Endometrial microvascular endothelial cells (primary cell): ENCODE results near the gene PCDHGA8. TPM values are rescaled to one million over a fixed set of nuclear protein-coding genes. Genes with fewer than 3 reads are reported as not detected.
"Not testable (repeated sequence)": the region's sequence is repeated elsewhere in the genome, so short reads cannot be mapped to it uniquely, and the experiment has no call there.

Experiments
- in situ Hi-C: cut with HindIII; loops from 2 replicates; pipeline ENCODE4 v1.10.0; 2017; ENCODE audit warnings: low sequenced_read_pairs, low pct_unique_long_range_greater_than_20kb; ENCODE audit errors: inconsistent ontology term
- total RNA-seq: library from RNA; depleted of rRNA; stranded (reverse); fragments of >200 nt; gene quantifications from one replicate; pipeline ENCODE4 v1.2.3, GENCODE V29; 2015; ENCODE audit errors: inconsistent ontology term

Gene PCDHGA8
- total RNA-seq: under 0.01 TPM

DNA sequence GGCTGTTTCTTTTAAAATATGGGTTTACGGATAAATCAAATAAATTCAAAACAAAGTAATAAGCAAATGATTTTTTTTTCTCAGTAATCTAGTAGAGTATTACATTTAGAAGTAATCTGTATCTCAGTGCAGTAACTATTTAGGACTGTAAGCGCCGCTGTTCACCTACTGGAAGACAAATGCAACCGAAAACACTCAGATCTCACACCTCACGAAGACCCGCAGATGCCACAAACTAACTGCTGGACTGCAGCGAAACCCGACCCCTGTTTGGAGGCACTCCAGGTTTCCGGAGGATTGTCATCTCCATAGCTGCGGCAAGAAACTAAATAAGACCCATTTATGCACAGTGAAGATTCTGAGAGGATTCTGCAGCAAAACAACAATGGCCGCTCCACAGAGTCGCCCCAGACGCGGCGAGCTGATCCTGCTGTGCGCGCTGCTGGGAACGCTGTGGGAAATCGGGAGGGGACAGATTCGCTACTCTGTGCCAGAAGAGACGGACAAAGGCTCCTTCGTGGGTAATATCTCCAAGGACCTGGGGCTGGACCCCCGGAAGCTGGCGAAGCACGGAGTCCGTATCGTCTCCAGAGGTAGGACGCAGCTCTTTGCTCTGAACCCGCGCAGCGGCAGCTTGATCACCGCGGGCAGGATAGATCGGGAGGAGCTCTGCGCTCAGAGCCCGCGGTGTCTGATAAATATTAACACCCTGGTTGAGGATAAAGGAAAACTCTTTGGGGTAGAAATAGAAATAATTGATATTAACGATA lies at the start of gene PCDHGA8:
Gene PCDHGA8, plus strand, starts transcription at position 205 of the 770 bp plus-strand sequence. Its CDS starts 181 bp downstream, at position 386.
- in situ Hi-C loops: no loop called here

DNA sequence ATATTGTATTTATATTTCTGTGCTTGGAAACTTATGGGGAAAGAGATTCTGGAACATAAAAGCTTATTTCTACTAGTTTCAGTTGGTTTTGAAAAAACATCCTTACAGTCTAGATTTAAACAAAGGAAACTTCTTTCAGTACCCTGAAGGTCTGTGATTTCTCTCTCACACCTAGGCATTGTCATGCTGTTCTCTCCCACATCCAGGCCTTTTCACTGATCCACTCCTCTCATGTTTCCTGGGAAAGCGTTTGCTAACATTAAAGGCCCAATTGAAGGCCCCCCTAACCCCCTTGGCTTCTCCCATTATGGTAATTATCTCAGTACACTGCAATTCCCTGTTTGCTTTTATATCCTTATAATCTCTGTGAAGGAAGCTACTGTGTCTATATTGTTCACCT lies 49.7 kb upstream of the PCDHGA8 start:
- in situ Hi-C loops: no loop called here

GRCh38 chr5:141343242-141343952 lies 49.0 kb upstream of the PCDHGA8 start, which contains the start of gene PCDHGA3:
Gene PCDHGA3 (plus strand): TSS chr5:141343829. CDS start chr5:141344034, 205 bp downstream.
- in situ Hi-C loops: no loop called here

GRCh38 chr5:141343953-141344463 lies 48.4 kb upstream of the PCDHGA8 start:
- in situ Hi-C loops: no loop called here

GRCh38 chr5:141345327-141345726 lies 47.1 kb upstream of the PCDHGA8 start:
- in situ Hi-C loops: no loop called here

DNA sequence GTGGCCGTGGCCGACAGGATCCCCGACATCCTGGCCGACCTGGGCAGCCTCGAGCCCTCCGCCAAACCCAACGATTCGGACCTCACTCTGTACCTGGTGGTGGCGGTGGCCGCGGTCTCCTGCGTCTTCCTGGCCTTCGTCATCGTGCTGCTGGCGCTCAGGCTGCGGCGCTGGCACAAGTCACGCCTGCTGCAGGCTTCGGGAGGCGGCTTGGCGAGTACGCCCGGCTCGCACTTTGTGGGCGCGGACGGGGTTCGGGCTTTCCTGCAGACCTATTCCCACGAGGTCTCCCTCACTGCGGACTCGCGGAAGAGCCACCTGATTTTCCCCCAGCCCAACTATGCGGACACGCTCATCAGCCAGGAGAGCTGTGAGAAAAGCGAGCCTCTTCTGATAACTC lies 46.4 kb upstream of the PCDHGA8 start:
- in situ Hi-C loops: not testable (repeated sequence)

DNA sequence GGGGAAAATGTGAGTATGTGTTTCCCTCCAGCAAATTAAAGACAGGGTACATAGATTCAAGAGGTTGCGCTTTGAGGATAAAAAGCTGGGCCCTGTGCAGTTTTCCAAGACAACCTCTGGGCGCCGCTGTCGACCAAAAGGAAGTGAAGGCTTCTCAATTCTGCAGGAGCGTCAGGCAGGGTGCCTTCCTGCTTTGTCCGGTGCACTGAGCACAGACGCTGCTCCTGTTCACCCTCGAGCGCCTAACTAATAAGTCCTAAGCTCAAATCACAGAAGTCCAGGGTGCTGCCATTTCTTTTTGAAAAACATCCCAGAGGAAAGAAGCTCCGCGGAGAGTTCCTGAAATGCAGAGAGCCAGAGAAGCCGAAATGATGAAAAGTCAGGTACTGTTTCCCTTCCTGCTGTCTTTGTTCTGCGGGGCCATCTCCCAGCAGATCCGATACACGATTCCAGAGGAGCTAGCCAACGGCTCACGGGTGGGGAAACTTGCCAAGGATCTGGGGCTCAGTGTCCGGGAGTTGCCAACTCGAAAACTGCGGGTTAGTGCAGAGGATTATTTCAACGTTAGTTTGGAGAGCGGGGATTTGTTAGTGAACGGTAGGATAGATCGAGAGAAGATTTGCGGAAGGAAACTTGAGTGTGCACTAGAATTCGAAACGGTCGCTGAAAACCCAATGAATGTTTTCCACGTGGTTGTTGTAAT lies 42.4 kb upstream of the PCDHGA8 start, which contains the start of gene PCDHGB1:
Gene PCDHGB1, plus strand, starts transcription at position 183 of the 703 bp plus-strand sequence. Its CDS starts 162 bp downstream, at position 345.
- in situ Hi-C loops: no loop called here

- in situ Hi-C loops: no loop called here
These were observed 40.8 kb upstream of the PCDHGA8 start for GRCh38 chr5:141351591-141351990.

DNA sequence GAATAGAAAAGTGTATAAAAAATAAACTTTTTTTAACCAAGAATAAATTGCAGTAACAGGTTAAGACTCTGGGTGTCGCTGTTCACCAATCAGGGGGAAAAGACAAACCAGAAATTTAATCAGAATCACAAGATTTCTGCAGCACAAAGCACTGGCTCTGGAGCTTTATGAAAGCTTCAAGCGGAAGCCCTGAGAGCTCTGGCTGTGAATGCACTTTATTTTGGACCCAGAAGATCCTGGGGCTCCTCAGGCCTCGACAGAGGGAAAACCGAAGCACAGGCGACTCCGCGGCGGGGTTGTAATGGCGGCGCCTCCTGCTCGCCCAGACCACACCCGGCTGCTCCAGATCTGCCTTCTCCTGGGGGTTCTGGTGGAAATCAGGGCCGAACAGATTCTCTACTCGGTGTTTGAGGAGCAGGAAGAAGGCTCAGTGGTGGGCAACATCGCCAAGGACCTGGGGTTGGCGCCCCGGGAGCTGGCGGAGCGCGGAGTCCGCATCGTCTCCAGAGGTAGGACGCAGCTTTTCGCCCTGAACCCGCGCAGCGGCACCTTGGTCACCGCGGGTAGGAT lies 37.4 kb upstream of the PCDHGA8 start, which contains the start of gene PCDHGA4:
Gene PCDHGA4, plus strand, starts transcription at position 122 of the 570 bp plus-strand sequence. Its CDS starts 87 bp downstream, at position 209.
- in situ Hi-C loops: no loop called here

- in situ Hi-C loops: no loop called here
These were observed 36.8 kb upstream of the PCDHGA8 start for GRCh38 chr5:141355641-141356040.

DNA sequence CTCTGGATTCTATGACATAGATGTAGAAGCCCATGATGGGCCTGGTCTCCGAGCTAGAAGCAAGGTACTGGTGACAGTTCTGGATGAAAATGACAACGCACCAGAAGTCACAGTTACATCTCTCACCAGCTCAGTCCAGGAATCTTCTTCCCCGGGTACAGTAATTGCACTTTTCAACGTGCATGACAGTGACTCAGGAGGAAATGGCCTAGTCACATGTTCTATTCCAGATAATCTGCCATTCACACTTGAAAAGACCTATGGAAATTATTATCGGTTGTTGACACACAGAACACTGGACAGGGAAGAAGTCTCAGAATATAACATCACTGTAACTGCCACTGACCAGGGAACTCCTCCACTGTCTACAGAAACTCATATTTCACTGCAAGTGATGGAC lies 36.3 kb upstream of the PCDHGA8 start:
- in situ Hi-C loops: no loop called here

DNA sequence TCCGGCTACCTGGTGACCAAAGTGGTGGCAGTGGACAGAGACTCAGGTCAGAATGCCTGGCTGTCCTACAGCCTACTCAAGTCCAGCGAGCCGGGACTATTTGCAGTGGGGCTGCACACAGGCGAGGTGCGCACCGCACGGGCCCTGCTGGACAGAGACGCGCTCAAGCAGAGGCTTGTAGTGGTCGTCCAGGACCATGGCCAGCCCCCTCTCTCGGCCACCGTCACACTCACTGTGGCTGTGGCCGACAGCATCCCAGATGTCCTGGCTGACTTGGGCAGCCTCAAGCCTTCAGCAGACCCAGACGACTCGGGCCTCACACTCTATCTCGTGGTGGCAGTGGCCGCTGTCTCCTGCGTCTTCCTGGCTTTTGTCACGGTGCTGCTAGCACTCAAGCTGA lies 35.5 kb upstream of the PCDHGA8 start:
- in situ Hi-C loops: no loop called here

- in situ Hi-C loops: no loop called here
These were observed 32.5 kb upstream of the PCDHGA8 start, which contains the start of gene PCDHGB2 for GRCh38 chr5:141359790-141360426. Gene PCDHGB2 (plus strand): TSS chr5:141359994. CDS start chr5:141360136, 142 bp downstream.

GRCh38 chr5:141360685-141361084 lies 31.7 kb upstream of the PCDHGA8 start:
- in situ Hi-C loops: no loop called here

DNA sequence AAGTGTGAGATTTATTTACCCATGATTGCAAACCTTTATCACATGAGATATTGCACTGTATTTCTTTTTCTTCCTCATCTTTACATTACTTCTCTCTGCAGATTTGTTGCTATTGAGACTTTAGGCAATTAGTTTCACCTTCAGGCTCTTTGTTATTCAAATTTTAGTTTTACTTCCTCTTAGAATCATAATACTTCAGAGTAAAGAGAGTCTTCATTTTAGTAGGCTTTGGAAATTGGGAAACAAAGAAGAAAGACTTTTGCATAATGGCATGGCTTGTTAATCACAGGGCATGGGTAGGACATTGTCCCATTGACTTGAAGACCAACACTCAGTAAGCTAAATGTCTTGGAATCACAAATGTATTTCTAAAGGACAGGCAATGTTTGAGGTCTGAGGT lies 29.7 kb upstream of the PCDHGA8 start:
- in situ Hi-C loops: no loop called here

DNA sequence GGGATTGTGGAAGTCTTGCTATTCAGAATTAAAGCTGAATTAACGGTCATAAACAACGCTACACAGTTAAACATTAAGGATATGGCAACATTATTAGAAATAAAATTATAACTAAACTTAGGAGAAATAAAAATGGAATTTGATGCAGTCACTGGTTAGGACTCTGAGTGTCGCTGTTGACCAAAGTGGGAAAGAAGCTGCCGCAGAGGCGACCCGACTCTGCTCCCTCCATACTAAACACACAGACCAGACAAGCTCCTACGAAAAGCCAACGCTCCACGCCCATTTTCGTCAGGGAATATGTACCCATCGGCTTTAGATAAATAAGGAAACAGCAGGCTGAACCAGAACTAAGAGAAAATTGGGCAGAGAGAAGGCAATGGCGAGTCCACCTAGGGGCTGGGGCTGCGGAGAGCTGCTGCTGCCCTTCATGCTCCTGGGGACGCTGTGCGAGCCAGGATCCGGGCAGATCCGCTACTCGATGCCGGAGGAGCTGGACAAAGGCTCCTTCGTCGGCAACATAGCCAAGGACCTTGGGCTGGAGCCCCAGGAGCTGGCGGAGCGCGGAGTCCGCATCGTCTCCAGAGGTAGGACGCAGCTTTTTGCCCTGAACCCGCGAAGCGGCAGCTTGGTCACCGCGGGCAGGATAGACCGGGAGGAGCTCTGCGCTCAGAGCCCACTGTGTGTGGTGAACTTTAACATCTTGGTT lies 28.3 kb upstream of the PCDHGA8 start, which contains the start of gene PCDHGA5:
Gene PCDHGA5, plus strand, starts transcription at position 211 of the 709 bp plus-strand sequence. Its CDS starts 169 bp downstream, at position 380.
- in situ Hi-C loops: no loop called here
